ENCODE measurements around the gene RSAD2. TPM values are rescaled to one million over a fixed set of nuclear protein-coding genes. Genes with fewer than 3 reads are reported as not detected.

The RSAD2 gene
- total and polyA plus RNA-seq, 9 of the 15 experiments (the other 6 are each of a cell fraction or from before 2014, with no cell fraction given): 0.15 to 1.4 (median 0.28) TPM

DNA sequence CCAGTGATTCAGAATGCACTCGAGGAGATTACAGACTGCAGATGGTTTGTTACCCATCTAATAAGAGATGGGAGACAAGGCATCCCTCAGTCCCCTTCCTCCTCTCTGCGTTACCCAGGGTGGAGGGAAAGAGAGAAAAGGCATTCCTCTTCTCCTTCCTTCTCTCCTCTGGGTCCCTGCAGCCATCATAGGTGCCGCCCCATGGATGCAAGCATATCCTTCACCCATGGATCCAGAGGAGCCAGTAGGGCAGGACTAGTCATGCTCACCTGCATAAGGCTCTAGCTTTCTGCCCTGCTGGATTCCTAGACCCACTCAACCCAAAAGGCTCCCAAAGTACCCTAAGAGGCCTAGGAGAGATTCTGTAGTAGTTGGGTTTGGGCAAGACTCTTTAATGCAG, 32.3 kb upstream of the RSAD2 start (continued):
- TF ChIP-seq ZNF707 (CRISPR knock-in tag; conservative IDR thresholded peaks at IDR 0.05) (no peak), PURB (CRISPR knock-in tag; IDR thresholded peaks at IDR 0.05; ENCODE audit: low read depth) (no peak), ZNF263 (CRISPR knock-in tag; IDR thresholded peaks at IDR 0.05; ENCODE audit: borderline replicate concordance) (no peak), XRCC3 (IDR thresholded peaks at IDR 0.05) (peak; percentile 99), HDAC1 (IDR thresholded peaks at IDR 0.05) (no peak), ADNP (tag; IDR thresholded peaks at IDR 0.05) (no peak), ZNF121 (CRISPR knock-in tag; conservative IDR thresholded peaks at IDR 0.05) (no peak), MEF2D (tag; conservative IDR thresholded peaks at IDR 0.05; ENCODE audit: low read depth) (no peak), PHF8 (IDR thresholded peaks at IDR 0.05; ENCODE audit: borderline replicate concordance, low read length) (no peak), POLR2AphosphoS5 (IDR thresholded peaks at IDR 0.05; ENCODE audit: control insufficient read depth, insufficient read depth, low read depth, low read length) (no peak; the same call in 1 of the 2 replicates), RBM17 (IDR thresholded peaks at IDR 0.05; ENCODE audit: borderline replicate concordance, low read depth, low read length) (no peak), IRF9 (tag; IDR thresholded peaks at IDR 0.05) (no peak), L3MBTL2 (IDR thresholded peaks at IDR 0.05) (no peak), KAT2B (IDR thresholded peaks at IDR 0.05; ENCODE audit: low read depth, low read length) (no peak), CBX8 (IDR thresholded peaks at IDR 0.05; ENCODE audit: borderline replicate concordance, extremely low read depth, low read depth, low read length, poor library complexity, severe bottlenecking) (no peak), POLR3G (IDR thresholded peaks at IDR 0.05; ENCODE audit: extremely low read depth, insufficient read length, insufficient replicate concordance) (no peak), FOS (IDR thresholded peaks at IDR 0.05; ENCODE audit: extremely low read depth, insufficient read length) (no peak), DPF2 (IDR thresholded peaks at IDR 0.05) (no peak), JUN (IDR thresholded peaks at IDR 0.05; ENCODE audit: borderline replicate concordance, low read depth, low read length) (peak; percentile 82), JUN (CRISPR knock-in tag; IDR thresholded peaks at IDR 0.05; ENCODE audit: borderline replicate concordance) (no peak)
- TF ChIP-seq, protein P1, sequence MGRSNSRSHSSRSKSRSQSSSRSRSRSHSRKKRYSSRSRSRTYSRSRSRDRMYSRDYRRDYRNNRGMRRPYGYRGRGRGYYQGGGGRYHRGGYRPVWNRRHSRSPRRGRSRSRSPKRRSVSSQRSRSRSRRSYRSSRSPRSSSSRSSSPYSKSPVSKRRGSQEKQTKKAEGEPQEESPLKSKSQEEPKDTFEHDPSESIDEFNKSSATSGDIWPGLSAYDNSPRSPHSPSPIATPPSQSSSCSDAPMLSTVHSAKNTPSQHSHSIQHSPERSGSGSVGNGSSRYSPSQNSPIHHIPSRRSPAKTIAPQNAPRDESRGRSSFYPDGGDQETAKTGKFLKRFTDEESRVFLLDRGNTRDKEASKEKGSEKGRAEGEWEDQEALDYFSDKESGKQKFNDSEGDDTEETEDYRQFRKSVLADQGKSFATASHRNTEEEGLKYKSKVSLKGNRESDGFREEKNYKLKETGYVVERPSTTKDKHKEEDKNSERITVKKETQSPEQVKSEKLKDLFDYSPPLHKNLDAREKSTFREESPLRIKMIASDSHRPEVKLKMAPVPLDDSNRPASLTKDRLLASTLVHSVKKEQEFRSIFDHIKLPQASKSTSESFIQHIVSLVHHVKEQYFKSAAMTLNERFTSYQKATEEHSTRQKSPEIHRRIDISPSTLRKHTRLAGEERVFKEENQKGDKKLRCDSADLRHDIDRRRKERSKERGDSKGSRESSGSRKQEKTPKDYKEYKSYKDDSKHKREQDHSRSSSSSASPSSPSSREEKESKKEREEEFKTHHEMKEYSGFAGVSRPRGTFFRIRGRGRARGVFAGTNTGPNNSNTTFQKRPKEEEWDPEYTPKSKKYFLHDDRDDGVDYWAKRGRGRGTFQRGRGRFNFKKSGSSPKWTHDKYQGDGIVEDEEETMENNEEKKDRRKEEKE (IDR thresholded peaks at IDR 0.05; ENCODE audit: borderline replicate concordance in 1 of 2, control insufficient read depth in 1 of 2, low read depth in 2 of 2, low read length in 1 of 2): no peak
- TF ChIP-seq, protein P2, sequence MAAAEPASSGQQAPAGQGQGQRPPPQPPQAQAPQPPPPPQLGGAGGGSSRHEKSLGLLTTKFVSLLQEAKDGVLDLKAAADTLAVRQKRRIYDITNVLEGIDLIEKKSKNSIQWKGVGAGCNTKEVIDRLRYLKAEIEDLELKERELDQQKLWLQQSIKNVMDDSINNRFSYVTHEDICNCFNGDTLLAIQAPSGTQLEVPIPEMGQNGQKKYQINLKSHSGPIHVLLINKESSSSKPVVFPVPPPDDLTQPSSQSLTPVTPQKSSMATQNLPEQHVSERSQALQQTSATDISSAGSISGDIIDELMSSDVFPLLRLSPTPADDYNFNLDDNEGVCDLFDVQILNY (CRISPR knock-in tag; IDR thresholded peaks at IDR 0.05): no peak
